ENCODE measurements around the gene SHCBP1L. TPM values are rescaled to one million over a fixed set of nuclear protein-coding genes. Genes with fewer than 3 reads are reported as not detected.

SHCBP1L gene
- total RNA-seq, 2 experiments from 2014 or later, result not detected

DNA sequence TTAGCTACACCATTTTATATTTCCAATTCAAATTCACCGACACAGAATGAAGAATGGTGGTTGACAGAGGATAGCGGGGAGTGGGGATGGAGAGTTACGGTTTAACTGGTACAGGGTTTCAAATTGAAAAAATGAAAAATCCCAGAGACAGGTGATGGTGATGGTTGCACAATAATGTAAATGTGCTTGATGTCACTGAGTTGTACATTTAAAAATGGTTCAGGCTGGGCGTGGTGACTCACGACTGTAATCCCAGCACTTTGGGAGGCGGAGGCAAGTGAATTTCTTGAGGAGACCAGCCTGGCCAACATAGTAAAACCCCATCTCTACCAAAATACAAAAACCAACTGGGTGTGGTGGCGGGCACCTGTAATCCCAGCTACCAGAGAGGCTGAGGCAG lies 31.2 kb upstream of the SHCBP1L start:
- H3K4me3 Mint-ChIP-seq, result no peak overlapping the region
- H3K36me3 Mint-ChIP-seq (ENCODE audit: low read depth), result no peaks in the 10 kb centered on the region
- DNase-seq, result no peak
- ChIA-PET CTCF (no interaction called here), POLR2A (no interaction called here)
- no peaks in the 10 kb centered on the region for H3K4me1 Mint-ChIP-seq (ENCODE audit: low read depth)
- H3K9me3 Mint-ChIP-seq, result peaks cover 4% of the 10 kb centered on the region
- TF ChIP-seq CTCF (IDR thresholded peaks at IDR 0.05), result no peak
- no peak overlapping the region for H3K27ac Mint-ChIP-seq
- no peak for ATAC-seq
- peaks cover 9% of the 10 kb centered on the region for H3K27me3 Mint-ChIP-seq
- intact Hi-C loops (cut with micrococcal nuclease), result no loop called here

GRCh38 chr1:182978151-182978853 lies 25.3 kb upstream of the SHCBP1L start:
- CTCF ChIA-PET, result no interaction called here
- intact Hi-C loops (cut with micrococcal nuclease), result no loop called here
- H3K4me3 Mint-ChIP-seq, result no peak overlapping the region

GRCh38 chr1:182977480-182977879 lies 24.5 kb upstream of the SHCBP1L start:
- H3K27ac Mint-ChIP-seq, result no peak overlapping the region
- ChIA-PET CTCF (no interaction called here), POLR2A (no interaction called here)
- H3K4me3 Mint-ChIP-seq, result no peak overlapping the region
- H3K36me3 Mint-ChIP-seq (ENCODE audit: low read depth), result no peaks in the 10 kb centered on the region
- TF ChIP-seq CTCF (IDR thresholded peaks at IDR 0.05), result no peak
- DNase-seq (no peak), ATAC-seq (no peak)
- H3K4me1 Mint-ChIP-seq (ENCODE audit: low read depth), result no peaks in the 10 kb centered on the region
- intact Hi-C loops (cut with micrococcal nuclease), result no loop called here
- H3K27me3 Mint-ChIP-seq, result peaks cover 10% of the 10 kb centered on the region
- peaks cover 2% of the 10 kb centered on the region for H3K9me3 Mint-ChIP-seq

More at GRCh38 chr1:182978151-182978853, 25.3 kb upstream of the SHCBP1L start:
- no peak for DNase-seq
- Mint-ChIP-seq H3K27me3 (peaks cover 10% of the 10 kb centered on the region), H3K4me1 (ENCODE audit: low read depth) (no peaks in the 10 kb centered on the region), H3K27ac (no peak overlapping the region), H3K36me3 (ENCODE audit: low read depth) (no peaks in the 10 kb centered on the region), H3K9me3 (peaks cover 2% of the 10 kb centered on the region)
- POLR2A ChIA-PET, result no interaction called here
- no peak for TF ChIP-seq CTCF (IDR thresholded peaks at IDR 0.05)
- ATAC-seq, result no peak

- no peak for DNase-seq
- Mint-ChIP-seq H3K4me3 (no peak overlapping the region), H3K27me3 (peaks cover 9% of the 10 kb centered on the region), H3K9me3 (no peaks in the 10 kb centered on the region), H3K36me3 (ENCODE audit: low read depth) (no peaks in the 10 kb centered on the region), H3K4me1 (ENCODE audit: low read depth) (no peaks in the 10 kb centered on the region), H3K27ac (no peak overlapping the region)
- ATAC-seq, result no peak
- ChIA-PET POLR2A (no interaction called here), CTCF (interaction anchor here (1.0 kb wide), 1 partner anchor 253 kb away, joined by 3 read pairs; no protein-coding TSS in a partner anchor)
- intact Hi-C loops (cut with micrococcal nuclease), result no loop called here
- no peak for TF ChIP-seq CTCF (IDR thresholded peaks at IDR 0.05)
These were observed 21.7 kb upstream of the SHCBP1L start for GRCh38 chr1:182974506-182975191.

DNA sequence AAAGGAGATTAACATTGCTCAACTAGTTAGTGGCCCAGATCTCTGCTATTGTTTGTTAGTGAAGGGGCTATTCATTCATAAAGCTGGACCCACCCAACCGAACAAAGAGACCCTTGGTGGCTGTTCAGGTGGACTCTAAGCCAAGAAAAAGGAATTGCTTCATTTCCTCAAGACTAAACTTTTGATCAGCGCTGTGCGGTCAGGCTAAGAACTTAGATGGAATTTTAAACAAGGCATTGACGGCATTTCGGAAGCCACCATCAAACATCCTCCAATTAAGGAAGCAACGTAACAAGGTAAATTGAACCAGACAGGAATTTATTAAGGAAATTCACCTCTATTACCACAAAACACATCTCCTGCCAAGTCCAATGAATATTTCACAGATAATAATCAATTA lies 19.9 kb upstream of the SHCBP1L start:
- ATAC-seq (no peak), DNase-seq (no peak)
- Mint-ChIP-seq H3K4me3 (no peak overlapping the region), H3K36me3 (ENCODE audit: low read depth) (no peaks in the 10 kb centered on the region), H3K27ac (no peak overlapping the region), H3K9me3 (no peaks in the 10 kb centered on the region), H3K27me3 (peaks cover 12% of the 10 kb centered on the region), H3K4me1 (ENCODE audit: low read depth) (no peaks in the 10 kb centered on the region)
- intact Hi-C loops (cut with micrococcal nuclease), result no loop called here
- TF ChIP-seq CTCF (IDR thresholded peaks at IDR 0.05), result no peak
- ChIA-PET CTCF (no interaction called here), POLR2A (no interaction called here)
